Stimulated activated CD8-positive, alpha-beta memory T cell treated with anti-CD3 and anti-CD28 coated beads, Interleukin-7, amount 100 ng/mL, for 48 hours (primary cell): ENCODE results near the gene TRIM38.
"Not testable (repeated sequence)": the region's sequence is repeated elsewhere in the genome, so short reads cannot be mapped to it uniquely, and the experiment has no call there.

Experiments used
- DNase-seq, 2 donors: peaks; one replicate each; pipeline ENCODE4 v3.0.0-alpha.2; 2020; ENCODE audit warnings: low read depth in 1 of 2; ENCODE audit errors: extremely low read depth in 1 of 2

Gene TRIM38

DNA sequence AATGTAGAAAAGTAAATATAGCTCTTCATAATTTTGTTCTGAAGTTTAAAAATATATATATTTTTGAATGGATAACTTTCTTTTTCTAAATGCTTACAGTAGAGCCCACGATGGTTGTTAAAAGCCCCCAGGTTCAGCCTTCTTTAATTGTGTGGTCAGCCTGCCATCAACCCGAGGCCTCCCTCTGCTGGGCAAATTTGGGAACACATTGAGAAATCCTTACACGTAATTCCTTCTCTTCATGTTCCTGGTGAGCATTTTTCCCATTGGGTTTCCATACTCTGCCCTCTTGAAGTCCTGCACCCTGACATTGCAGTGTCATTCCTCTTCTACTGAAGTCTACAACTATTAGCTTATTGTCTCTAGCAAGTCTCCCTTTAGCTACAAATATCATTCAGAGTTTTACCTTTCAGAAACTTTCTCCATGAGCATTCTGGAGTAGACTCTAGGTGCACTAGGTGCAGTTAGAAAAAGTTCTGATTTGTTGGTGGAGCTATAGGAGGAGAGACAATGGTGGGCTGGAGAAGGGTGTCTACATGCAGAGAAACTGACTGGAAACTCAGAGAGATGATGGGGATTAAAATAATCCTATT, 40.6 kb downstream of the TRIM38 start:
- no peak for DNase-seq

DNA sequence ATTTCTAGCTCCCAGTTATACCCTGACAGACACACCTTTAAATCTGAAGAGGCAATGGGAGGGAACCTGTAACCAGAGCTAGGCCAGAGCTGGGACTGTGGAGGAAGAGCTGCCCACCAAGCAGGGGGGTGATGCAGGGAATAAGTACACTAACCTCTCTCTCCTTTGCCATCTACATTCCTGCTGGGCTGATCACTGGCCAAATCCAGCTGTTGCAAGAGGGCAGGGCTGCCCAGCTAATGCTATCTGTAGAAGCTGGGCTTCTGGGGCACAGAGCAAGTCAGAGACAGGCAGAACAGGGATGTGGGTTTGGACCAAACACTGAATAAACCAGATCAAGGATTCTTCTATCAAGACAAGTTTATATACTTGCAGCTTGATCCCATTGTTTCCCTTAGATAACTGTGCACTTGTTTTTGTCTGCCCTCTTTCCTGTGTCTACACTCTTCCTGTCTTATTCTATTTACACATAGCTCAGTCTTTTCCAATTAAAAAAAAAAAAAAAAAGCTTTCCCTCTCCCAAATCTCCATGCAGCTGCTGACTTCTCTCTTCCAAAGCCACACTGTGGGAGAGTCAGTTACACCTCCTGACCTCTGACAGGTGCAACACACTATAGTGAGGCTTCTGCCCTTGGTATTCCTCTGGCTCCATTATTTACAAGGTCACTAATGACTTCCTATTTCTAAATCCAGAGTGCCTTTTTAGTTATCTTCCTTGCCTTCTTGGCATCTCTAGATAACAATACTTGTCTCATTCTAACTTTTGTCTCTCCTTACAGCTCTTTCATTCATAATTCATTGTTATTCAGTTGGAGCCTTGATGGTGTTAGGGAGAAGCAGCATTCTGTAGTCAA, 43.7 kb downstream of the TRIM38 start:
- no peak for DNase-seq

DNA sequence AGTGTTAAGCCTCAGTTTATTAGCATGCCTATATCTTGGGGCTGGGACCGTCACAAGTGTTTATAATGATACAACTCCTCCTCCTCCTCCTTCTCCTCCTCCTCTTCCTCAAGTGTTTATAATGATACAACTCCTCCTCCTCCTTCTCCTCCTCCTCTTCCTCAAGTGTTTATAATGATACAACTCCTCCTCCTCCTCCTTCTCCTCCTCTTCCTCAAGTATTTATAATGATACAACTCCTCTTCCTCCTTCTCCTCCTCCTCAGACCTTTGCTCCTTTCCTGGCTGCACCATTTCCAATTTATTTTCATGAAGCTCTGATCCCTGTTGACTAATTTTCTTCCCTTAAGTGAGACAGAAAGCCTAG, 44.3 kb downstream of the TRIM38 start:
- DNase-seq = not testable (repeated sequence)

DNA sequence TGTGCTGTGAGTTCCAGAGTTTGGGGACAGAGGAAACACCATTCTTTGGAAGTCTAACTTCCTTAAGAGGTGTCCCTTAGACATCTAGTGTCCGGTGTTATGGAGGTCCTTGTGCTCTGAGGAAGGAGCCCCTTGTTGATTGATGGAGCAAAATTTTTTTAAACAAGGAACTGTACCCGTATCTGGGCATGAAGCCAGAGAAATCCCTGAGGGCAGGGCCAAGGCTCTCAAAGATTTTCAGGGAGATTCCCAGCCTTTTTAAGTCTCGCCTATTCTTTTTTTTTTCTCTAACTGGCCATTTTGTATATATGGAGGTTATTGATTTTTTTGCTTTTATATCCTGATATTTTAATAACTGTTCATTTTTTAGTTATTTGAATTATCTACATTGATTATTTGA, 45.9 kb downstream of the TRIM38 start:
- no peak for DNase-seq

DNA sequence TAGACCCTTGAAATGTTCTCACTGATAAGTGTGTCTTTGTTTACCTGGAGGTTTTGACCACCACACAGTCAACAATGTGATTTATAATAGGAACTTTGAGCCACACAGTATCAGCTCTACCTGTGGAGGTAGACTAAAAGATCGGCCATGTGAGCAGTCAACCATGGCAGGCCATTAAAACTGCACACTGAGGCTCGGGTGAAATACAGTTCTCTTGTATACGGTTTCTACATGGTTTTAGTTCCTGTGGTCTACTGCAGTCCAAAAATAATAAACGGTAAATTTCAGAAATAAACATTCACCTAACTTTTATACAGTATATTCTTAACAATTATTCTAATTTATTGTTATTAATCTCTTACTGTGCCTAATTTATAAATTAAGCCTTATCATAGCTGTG, 47.2 kb downstream of the TRIM38 start:
- no peak for DNase-seq

DNA sequence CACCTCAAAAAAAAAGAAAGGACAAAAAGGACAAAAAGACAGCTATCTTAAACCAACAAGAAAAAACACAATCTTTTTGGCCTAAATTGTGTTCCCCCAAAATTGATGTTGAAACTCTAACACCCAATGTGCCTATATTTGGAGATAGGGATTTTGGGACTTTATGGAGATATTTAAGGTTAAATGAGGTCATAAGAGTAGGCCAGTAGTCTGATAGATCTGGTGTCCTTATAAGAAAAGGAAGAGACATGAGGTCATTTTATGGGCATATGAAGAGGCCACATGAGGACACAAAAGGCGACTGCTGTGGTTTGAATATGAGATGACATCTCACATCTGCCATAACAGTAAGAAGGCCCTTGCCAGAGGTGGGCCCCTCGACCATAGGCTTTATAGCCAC, 49.5 kb downstream of the TRIM38 start:
- no peak for DNase-seq

DNA sequence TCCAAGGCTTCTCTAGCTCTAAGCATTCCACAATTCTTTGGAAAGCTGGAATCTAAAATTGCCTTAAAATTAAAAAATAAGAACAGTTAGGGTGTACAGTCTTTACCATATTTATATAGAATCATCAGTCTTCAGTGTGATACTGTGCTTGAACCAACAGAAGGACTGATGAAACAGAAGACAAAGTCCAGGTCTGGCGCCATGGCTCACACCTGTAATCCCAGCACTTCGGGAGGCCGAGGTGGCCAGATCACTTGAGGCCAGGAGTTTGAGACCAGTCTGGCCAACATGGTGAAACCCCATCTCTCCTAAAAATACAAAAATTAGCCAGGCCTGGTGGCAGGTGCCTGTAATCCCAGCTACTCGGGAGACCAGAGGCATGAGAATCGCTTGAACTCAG, 51.8 kb downstream of the TRIM38 start:
- not testable (repeated sequence) for DNase-seq

DNA sequence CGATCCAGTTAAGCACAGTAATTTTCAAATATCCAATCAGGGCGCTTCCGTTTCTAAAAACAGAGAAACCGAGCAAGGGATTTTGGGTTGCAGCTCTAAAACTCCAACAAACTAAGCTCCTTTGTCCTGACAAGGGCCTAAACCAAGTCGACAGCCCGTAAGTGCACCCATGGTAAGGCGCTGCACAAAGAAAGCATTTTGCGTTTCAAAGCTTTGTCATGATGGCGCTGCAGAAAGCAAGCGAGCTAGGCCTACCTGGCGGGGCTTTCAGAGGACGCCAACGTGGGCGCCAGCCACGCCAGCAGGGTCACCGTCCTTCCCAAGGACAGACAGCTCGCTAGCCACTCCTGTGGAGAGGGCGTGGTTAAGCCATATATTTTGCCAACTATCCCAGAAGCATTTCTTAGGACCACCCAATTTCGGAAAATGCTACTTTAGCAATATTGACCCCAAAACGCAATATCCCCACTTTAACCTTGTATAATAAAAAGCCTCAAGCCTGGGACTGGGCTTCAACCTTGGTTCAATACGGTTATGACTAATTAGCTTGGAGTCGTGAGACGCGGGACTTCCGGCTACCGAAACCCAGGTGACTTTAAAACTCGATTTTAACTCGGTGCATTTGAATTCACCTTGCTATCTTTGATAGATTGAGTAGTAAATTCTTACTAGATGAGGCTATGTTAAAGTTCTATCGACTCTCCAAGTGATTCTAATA, 53.8 kb downstream of the TRIM38 start:
- no peak for DNase-seq

DNA sequence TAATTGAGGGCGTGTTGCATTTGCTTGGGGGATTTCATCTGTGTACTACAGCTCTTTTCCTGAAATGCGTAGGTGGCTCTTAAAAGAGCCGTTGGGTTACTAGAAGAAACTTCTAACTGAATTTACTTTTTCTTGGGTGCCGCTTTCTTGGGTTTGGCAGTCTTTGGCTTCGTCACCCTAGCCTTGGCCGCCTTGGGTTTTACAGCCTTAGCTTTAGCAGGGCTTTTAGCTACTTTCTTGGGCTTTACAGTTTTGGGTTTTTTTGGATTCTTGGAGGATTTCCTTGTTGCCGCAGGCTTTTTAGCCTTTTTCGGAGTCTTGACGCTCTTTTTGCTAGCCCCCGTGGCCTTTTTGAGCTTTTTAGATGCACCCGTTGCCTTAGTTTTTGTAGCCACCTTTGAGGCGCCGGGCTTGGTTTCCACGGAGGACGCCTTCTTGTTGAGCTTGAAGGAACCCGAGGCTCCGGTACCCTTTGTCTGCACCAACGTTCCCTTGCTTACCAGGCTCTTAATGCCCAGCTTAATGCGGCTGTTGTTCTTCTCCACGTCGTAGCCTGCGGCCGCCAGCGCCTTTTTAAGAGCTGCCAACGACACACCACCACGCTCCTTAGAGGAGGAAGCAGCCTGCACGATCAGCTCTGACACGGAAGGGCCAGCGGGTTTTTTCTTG, 54.5 kb downstream of the TRIM38 start:
- DNase-seq = no peak

DNA sequence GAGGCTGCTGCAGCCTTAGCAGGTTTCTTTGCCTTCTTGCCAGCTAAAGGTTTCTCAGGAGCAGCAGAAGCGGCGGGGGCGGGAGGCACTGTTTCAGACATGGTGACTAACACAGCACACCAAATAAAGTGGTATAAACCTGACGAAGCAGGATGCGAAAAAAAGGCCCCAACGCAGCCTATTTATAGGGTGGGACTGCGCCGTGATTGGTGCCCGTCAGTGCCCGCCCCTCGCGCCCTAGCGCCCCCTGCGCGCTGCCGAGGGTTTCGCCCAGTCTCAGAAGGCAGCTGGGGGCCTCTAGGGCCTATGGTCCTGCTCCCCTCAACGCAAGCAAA, 55.0 kb downstream of the TRIM38 start:
- DNase-seq = peak; percentile 71 to 86

DNA sequence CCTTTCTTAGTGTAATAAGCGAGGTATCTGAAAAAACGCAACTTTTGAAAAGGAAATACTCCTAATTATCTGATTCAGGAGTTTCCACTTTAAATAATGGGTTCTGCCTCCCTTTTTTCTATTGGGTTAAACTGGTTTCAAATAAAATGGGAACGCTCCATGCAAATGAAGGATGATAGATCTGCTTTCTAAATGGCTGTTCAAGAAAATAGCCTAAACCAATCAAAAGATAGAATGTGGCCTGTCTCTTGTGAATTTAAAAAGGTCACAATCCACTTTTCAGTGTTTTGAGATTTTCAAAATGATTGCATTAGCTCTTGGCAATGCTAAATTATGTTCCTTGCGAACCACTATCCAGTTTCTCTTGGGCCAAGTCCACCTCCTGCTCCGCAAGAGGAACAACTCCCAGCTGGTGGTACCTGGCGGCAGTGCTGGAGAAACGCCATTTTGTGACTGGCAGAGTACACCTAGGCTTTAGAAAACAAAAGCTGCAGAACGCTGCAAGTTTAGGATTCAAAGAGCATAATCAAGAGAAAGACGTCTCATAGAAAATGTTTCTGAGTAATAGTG, 56.7 kb downstream of the TRIM38 start:
- DNase-seq = no peak

DNA sequence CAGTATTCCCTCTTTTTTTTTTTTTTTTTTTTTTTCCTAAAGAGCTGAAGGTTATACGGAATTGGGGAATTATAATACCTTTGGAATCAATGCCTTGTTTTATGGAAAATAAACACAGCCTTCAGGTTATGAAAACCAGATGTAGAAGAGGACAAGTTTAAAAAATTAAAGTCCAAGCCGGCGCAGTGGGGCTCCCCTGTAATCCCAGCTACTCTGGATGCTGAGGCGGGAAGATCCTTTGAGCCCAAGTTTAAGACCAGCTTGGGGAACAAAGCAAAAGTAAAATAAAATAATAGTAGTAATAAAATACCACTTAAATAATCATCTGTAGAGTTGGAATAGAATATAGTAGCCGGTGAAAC, 57.3 kb downstream of the TRIM38 start:
- no peak for DNase-seq

DNA sequence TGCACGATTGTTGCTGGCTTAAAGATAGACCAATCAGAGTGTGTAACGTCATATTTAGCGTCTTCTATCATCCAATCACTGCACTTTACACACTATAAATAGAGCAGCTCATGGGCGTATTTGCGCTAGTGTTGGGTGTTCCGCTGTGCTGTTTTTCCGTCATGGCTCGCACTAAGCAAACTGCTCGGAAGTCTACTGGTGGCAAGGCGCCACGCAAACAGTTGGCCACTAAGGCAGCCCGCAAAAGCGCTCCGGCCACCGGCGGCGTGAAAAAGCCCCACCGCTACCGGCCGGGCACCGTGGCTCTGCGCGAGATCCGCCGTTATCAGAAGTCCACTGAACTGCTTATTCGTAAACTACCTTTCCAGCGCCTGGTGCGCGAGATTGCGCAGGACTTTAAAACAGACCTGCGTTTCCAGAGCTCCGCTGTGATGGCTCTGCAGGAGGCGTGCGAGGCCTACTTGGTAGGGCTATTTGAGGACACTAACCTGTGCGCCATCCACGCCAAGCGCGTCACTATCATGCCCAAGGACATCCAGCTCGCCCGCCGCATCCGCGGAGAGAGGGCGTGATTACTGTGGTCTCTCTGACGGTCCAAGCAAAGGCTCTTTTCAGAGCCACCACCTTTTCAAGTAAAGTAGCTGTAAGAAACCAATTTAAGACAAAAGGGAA, 57.9 kb downstream of the TRIM38 start:
- peak in 1 of 2 donors; percentile 55 for DNase-seq

DNA sequence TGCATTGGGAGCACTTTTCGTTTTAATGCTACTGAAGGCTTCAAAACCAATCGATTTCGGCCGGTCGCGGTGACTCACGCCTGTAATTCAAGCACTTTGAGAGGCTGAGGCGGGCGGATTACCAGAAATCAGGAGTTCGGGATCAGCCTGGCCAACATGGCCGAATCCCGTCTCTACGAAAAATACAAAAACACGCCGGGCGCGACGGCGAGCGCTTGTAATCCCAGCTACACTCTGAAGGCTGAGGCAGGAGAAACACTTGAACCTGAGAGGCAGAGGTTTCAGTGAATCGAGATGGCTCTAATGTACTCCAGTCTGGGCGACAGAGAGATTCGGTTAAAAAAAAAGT, 58.4 kb downstream of the TRIM38 start:
- no peak for DNase-seq

DNA sequence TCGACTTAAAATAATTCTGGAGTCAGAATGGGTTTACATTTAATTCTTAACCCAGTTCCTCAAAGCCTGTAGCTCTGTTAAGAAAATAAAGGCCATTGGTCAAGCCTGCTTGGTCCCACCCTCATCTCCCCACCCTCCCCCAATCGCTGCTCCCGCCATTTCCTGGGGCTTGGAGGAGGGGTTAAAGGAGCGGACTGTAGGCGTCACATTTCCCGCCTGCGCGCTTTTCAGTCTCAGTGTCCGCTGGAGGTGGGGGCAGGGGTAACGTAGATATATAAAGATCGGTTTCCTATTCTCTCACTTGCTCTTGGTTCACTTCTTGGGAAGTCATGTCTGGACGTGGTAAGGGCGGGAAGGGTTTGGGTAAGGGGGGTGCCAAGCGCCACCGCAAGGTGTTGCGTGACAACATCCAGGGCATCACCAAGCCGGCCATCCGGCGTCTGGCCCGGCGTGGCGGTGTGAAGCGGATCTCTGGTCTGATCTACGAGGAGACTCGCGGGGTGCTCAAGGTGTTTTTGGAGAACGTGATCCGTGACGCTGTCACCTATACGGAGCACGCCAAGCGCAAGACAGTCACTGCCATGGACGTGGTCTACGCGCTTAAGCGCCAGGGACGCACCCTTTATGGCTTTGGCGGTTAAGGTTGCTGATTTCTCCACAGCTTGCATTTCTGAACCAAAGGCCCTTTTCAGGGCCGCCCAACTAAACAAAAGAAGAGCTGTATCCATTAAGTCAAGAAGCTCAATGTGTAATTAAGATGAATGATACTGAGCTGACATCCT, 58.9 kb downstream of the TRIM38 start:
- peak; percentile 68 to 91 for DNase-seq

DNA sequence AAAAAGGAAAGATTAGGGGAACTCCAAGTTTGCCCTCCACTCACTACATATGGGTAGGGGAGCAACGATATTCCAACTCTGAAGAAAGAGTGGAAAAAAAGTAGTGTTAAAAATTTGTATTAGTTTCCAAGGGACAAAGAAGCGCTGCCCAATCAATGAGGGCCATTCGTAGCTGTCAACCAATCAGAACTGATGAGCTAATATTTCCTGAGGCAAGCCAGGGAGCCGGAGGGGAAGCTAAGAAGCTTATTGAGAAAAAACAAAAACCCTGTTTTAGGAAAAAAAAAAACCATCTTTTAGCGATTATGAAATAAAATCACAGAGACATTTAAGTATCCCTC, 59.5 kb downstream of the TRIM38 start:
- DNase-seq = no peak

DNA sequence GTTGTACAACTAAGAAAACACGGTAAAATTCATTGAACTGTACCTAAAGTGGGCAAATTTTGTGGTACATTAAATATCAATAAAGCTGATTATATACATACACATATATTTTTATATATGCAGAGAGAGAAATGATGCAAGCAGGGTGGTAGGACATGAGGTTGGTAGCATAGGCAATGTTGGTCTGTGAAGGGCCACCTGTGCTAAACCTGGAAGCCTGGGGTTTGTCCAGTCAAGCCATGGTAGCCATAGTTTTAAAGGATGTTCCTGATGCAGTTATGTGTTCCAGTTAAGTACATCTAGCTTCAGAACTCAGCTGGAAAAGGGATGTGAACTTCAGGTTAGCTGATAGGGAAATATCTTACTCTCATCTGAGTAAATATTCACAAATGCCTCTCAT, 60.1 kb downstream of the TRIM38 start:
- DNase-seq = no peak

DNA sequence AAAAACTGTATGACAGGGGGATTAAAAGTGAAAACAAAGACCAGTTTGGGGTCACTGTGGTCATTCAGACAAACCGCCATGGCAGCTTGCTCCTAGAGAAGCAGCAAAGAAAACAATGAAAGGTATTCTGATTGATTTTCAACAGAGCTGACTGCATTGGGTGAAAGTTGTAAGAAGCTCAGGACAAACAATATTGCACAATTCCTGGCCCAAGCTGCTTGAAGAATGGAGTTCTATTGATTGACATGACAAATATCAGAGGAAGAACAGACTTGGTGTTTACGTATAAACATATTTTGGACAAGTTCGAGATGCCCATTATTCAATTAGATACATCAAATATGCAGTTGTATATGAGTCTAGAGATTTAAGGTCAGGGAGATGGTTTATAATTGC, 62.0 kb downstream of the TRIM38 start:
- no peak for DNase-seq

DNA sequence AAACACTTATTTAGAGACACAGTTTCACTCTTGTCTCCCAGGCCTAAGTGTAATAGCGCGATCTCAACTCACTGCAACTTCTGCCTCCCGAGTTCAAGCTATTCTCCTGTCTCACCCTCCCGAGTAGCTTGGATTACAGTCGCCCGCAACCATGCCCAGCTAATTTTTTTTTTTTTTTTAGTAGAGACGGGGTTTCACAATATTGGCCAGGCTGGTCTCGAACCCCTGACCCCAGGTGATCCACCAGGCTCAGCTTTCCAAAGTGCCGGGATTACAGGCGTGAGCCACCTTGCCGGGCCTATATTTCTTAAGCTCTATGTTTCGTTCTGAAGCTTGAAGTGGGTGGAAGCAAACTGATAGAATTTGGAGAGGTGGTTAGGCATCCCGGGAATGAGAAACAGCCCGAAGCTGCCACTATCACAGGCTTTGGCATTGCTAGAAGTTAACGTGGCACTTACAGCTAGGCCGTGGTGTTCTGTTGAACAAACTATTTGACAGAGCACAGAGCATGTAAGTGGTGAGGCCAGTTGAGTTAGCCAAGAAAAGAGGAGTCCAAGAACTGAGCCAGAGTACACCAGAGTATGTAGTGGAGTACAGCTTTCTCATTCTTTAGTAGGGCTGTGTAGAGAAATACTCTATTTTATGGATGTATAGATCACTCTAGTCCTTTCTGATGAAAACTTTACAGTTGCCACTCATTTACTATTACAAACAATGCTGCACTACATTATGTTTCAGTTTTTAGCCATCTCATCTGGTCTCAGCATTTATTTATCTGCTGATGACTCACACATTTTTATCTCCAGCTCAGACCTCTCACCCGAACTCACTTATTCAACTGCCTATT, 62.7 kb downstream of the TRIM38 start:
- no peak for DNase-seq
